Glomerular visceral epithelial cell (primary cell): ENCODE data around the gene RNF208.
"Not testable (repeated sequence)": the region's sequence is repeated elsewhere in the genome, so short reads cannot be mapped to it uniquely, and the experiment has no call there.

Source experiments
- DNase-seq: peaks from one replicate; pipeline ENCODE4 v3.0.0-alpha.2; 2016; ENCODE audit errors: extremely low spot score

The RNF208 gene

DNA sequence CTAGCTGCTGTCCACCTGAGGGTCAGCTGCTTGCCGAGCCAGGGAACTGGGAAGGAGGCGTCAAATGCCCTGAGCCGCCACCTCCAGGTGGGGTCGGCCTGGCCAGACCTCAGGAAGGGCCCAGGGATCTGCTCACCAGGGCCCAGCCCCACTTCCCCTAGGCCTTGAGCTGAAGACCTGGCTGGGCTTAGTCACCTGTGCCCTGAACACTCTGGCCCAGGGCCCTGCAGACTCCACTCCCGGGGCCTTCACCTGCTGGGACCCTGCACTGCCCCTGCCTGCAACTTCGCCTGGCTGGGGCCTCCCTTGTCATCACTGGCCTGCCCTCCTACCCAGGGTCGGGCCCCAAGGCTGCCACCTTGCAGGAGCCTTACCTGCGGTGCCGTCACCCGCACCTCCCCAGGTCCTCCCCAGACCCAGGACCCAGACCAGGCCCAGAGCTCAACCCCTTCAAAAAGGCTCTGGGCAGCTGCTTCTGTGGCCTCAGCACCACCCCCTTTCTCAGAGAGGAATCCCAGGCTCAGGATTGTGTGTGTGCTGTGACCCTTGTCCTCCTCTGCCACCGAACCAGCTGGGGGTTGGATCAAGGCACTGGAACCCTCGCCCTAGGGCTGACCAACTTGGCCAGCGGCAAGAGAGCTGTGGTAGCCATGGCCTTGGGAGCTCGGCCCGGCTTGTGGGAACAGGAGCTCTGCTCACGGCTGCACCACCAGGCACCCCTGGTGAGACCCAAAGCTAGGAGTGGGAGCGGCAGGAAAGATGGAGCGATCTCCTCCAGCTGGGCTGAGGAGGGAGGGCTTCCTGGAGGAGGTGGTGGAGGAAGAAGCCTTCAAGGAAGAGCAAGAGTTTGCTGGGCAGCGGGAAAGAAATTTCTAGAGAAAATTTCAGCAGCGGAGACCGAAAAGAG, 31.9 kb upstream of the RNF208 start:
- DNase-seq = no peak

DNA sequence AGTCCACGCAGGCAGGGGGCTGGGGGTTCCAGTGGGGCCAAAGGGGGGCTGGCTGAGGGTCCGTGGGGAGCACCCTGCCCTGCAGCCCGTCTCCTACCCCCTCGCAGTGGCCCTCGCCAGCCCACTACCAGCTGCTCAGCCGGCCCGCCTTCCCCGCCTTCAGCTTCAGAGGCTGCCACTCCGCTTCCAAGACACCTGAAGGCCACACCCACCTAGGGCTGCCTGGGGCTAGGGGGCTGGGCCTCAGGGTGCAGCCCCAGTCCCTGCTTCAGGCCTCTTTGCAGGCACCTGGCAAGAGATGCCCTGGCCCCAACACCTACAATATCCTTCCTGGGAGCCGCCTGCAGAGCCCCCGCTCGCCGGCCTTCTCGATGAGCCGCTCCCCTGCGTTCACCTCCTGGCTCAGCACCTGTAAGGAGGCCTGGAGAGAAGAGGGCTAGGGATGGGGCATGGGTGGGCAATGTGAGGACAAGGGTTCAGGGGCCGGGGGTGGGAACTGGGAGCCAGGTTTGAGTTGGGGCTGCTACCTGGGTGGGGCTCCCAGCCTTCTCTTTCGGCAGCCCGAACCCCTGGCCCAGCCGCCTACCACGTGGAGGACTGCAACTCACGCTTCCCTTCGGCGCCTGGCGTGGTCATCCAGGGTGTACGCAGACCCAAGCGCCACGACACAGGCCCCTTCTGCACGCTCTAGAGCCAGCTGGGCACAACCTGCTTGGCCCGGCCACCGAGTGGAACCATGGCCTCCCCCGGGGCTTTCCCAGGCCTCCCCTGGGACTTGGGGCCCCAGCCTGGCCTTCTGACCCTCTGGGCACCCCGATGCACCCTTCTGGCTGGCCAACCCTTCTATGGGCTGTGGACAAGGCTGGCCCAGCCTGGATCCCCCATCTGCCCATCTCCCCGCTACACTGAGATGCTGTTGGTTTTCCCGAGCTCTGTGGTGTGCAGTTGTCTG, 30.8 kb upstream of the RNF208 start:
- no peak for DNase-seq

DNA sequence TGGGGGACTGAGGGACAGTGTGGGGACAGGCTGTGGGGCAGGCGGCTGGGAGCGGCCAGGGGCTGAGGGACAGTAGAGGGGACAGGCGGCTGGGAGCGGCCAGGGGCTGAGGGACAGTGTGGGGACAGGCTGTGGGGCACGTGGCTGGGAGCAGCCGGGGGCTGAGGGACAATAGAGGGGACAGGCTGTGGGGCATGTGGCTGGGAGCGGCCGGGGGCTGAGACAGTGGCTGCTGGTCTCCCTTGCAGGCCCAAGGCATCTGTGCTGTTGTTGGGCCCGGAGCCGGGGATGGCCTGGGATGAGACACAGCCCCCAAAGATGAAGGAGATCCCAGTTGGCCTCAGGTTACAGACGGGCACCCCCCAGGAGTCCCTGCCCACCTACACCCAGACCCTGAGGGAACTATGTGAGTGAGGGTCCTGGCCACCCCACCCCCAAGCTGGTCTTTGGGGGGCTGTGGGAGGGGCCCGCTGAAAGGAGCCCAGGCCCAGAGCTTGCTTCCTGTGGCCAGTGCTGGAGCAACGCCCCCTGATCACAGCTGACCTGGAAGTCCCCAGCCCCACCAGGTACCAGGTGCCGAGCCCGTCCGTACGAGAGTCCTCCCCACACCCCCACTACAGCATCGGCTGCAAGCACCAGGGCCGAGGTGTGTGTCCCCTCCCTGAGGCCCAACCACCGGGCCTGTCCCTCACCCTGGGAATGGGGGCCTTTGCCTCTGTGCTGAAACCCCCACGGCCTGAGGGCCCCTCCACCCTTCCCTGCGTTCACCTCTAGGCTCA, 29.6 kb upstream of the RNF208 start:
- no peak for DNase-seq

DNA sequence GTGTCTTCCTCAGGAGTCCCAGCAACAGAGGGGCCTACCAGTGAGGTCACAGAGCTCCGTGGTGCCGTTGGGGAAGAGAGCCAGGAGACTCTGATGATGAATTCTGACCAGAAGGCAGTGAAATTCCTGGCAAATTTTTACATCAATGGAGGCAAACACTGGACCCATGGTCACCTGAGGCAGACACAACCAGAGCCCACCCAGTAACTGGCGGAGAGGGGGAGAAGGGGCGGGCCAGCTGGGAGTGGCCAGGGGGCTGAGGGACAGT, 29.1 kb upstream of the RNF208 start, which contains the start of gene STPG3:
Gene STPG3, plus strand, starts transcription at position 93 of the 268 bp plus-strand sequence. Its CDS starts 1 bp downstream, at position 94.
- DNase-seq = no peak

DNA sequence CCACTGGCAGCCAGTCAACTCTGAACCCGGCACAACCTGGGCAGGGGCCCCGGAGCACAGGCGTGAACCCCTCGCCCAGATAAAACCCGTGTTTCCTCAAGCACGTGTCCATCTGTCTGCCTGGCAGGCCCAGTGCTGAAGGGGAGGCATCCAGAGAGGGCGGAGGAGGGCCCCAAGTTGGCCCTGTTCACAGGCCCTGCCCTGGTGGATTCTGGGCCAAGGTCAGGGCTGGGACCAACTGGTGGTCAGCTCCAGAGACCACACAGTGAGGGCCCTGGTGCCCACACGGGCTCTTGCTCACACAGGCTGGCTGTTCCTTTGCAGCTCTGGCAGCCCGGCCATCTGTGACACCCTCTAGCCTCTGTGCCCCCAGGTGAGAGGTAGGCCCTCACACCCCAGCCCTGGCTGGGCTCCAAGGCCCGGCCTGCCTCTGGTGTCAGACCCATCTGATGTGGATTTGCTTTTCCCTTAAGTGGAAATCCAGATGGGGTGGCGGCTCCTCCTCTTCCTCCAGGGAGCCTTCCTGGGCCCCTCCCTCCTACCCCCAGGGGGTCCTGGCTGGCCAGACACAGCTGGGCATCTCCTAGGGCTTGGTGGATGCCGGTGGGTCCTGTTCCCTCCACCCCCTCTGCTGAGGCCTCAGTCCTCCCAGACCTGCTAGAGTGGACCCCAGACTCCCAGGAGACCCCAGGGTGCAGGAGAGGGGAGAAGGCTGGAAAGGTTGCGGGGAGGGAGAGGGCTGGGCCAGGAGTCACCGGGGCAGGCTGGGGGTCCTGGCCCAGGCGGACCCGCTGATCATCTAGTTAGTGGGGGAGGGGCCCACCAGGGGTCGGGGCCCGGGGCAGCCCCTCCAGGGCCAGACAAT, 28.5 kb upstream of the RNF208 start:
- DNase-seq = no peak

DNA sequence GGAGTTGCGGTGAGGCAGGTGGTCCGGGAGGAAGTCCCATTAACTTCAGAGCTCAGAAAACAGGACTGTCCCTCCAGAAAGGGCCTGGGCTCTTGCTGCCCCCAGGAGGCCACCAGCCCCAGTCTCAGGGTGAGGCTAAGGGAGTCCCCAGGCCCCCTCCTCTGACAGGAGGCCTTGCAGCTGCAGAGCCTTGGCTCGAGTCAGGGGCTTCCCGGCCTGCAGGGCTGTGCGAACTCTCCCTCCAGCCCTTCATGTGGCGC, 25.8 kb upstream of the RNF208 start:
- DNase-seq = no peak

DNA sequence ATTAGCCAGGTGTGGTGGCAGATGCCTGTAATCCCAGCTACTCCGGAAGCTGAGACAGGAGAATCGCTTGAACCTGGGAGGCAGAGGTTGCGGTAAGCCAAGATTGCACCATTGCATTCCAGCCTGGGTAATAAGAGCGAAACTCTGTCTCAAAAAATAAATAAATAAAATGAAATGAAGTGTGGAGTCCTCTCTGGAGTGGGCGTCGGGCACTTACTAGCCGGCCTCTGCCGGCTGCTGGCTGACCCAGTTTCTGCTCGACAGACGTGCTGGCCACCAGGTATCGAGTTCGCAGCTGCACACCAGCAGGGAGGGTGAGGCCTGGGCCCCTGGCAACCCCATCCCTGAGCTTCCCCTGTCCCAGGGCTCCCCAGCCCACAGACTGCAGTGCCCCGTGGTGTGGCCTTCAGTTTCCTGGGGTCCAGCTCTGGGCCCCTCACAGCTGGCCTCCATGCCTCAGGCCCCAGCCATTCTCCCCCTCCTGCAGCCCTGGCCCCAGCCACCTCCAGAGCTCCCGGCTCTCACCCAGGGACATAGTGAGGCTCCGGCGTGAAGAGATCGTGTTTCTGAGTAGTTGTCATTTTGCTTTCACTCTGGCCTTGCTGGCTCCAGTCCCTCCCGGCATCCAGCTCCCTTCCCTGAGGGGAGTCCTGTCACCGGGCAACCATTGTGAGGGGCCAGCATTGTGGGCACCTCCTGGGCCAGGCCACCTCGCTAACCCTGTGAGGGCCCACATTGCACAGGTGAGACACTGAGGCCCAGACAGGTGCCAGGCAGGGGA, 25.3 kb upstream of the RNF208 start:
- DNase-seq = no peak

DNA sequence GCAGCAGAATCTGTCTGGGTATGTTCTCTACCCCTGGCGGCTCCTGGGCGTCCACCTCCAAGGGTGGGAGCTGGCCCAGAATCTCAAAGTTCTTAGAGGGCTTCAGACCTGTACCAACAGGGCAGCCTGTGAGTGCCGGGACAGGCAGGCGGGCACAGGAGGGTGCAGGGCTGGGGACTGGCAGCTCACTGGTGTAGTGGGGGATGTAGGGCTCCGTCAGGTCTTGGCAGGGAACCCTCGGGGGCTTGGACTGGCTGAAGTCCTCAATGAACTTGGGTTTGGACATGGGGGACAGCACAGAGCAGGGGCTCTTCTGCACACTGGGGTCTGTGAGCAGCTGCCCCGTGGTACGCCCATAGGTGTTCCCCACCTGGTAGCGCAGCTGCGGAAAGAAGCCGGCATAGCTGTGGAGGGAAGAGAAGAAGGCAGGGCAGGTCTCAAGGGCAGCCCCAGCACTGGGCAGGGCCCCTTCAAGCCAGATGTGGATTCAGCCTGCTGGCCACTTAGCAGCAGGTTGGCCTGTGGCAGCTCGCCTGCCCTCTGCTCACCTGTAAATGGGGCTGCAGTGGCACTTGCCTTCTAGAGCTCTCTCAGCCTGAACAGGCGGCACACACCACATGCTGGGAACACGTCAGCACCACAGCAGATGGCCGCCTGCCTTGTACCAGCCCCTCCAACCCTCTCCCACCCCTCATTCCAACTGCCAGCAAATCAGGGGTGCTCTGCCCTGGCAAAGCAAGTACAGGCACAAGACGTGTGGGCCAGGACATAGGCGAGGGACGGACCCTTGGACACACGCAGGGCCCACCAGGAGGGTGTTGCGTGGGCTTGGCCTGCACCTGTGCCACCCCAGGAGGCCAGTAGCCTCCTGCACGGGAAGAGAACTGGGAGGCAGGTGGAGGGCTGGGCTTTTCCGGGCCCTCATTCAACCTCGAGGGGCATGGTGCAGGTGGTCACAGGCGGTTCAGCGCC, 23.7 kb upstream of the RNF208 start:
- no peak for DNase-seq

DNA sequence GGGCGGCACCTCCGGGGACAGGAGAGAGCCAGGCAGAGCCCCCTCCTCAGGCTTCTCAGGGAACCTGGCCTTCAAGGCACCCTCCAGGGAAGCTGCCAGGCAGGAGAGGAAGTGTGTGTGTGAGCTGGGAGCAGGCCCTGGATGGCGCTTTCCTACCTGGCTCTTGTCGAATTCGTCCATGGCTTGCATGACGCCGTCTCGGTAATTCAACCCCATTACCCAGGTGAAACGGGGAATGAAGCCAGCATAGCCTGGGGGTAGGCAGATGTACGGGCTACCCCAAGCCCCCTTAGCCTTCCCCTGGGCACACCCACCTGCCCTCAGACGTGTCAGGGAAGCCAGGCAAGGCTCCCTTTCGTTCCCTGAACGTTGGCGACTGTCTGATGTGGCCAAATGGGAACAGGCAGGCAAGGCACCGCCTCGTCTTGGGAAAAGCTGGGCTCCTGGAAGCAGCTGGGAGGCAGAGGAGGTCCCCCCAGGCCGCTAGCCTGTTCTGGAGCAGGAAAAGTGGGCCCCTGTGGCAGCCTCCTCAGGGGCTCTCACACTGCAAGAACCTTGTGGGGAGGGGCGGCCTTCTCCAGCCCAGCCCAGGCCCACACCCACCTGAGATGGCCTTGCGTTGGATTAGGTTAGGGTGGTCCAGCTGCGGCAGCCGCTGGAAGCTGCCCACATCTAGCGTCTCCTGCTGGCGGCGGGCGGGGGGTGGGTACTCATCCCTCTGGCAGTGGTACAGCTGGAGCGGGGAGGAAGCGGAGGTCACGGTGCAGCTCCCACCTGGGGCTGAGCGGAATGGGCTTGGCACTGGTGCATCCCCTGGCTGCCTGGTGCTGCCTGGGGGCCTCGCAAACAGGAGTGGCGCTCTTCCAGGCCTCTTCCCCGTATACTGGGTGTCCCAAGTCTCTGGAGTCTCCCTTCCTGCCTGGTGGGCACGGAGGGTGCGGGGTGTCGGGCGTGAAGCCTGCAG, 22.7 kb upstream of the RNF208 start:
- no peak for DNase-seq

DNA sequence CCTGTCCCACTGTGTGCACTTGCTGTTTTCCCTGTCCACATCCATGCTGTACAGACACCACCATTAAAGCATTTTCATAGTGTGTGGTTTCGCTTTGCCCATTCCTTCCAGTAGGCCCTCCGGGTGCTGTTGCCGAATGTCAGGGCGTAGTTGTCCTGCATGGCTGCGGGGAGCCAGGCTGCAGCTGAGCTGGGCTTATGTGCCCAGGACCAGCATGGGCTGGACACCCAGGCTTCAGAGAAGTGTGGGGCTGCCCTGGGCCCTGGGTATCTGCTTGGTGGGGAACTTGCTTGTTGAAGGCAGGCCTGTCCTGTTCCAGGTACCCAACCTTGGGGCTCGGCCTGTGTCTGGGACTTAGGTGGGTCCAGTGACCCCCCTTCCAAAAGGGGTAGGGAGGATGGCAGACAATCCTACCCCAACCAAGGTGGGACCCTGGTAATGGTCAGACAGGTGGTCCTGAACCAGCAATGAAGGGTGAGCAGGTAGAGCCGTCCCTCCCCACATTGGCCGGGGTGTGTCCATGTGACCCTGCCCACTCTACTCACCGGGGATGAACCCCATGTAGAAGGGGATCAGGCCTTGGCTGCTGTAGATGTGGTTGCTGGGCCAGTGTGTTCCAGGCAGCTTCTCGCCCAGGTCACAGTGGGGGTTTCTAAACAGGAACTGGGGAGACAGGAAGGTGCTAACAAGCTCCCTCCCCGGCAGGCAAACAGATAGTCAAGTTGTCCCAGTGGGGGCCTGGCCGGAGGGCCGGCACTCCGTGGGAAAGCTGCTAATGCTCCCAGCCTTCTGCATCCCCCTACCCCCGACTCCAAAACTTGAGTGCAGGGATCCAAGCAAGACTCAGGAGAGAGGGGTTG, 21.8 kb upstream of the RNF208 start:
- DNase-seq = peak; percentile 40

DNA sequence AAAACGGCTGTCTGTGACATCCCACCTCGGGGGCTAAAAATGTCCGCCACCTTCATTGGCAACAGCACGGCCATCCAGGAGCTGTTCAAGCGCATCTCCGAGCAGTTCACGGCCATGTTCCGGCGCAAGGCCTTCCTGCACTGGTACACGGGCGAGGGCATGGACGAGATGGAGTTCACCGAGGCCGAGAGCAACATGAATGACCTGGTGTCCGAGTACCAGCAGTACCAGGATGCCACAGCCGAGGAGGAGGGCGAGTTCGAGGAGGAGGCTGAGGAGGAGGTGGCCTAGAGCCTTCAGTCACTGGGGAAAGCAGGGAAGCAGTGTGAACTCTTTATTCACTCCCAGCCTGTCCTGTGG, 21.2 kb upstream of the RNF208 start:
- not testable (repeated sequence) for DNase-seq

DNA sequence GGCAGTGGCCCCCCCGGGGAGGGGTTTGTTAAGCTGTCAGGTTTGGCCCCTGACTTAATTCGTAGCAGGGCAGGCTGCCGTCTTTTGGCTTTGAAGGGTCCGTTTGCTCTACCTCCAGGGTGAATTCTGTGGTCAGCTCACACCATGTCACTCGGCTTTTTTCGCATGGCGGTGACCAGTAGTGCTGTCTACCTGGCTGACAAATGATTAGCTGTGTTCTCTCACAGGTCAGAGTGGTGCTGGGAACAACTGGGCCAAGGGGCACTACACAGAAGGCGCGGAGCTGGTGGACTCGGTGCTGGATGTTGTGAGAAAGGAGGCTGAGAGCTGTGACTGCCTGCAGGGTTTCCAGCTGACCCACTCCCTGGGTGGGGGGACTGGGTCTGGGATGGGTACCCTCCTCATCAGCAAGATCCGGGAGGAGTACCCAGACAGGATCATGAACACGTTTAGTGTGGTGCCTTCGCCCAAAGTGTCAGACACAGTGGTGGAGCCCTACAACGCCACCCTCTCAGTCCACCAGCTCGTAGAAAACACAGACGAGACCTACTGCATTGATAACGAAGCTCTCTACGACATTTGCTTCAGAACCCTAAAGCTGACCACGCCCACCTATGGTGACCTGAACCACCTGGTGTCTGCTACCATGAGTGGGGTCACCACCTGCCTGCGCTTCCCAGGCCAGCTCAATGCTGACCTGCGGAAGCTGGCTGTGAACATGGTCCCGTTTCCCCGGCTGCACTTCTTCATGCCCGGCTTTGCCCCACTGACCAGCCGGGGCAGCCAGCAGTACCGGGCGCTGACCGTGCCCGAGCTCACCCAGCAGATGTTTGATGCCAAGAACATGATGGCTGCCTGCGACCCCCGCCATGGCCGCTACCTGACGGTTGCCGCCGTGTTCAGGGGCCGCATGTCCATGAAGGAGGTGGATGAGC, 20.5 kb upstream of the RNF208 start:
- no peak for DNase-seq

DNA sequence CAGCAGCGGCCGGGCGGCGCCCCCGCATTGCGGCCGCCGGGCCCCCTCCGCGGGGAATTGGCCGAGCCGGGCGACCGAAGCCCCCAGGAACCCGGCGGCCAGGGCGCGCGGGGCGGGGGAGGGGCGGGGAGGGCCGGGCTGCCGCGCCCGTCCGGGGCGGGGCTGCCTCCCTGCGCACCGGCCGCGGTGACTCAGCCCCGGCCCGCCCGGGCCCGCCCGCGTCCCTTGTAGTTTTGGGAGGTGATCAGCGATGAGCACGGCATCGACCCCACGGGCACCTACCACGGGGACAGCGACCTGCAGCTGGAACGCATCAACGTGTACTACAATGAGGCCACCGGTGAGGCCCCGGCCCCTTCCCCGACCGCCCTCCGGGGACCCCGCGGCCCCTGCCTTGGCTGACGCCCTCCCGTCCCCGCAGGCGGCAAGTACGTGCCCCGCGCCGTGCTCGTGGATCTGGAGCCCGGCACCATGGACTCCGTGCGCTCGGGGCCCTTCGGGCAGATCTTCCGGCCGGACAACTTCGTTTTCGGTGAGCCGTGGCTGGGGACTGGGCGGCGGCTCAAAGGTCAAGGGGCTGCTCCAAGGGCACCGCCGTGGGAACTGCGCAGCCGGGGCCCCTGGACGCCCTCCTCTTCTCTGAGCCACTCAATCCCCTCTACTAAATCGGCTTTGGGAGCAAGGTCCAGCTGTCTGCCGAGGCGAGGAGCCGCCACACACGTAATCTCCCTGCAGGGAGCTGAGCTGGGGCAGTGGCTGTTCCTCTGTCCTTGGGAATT, 19.6 kb upstream of the RNF208 start:
- DNase-seq = peak; percentile 68

DNA sequence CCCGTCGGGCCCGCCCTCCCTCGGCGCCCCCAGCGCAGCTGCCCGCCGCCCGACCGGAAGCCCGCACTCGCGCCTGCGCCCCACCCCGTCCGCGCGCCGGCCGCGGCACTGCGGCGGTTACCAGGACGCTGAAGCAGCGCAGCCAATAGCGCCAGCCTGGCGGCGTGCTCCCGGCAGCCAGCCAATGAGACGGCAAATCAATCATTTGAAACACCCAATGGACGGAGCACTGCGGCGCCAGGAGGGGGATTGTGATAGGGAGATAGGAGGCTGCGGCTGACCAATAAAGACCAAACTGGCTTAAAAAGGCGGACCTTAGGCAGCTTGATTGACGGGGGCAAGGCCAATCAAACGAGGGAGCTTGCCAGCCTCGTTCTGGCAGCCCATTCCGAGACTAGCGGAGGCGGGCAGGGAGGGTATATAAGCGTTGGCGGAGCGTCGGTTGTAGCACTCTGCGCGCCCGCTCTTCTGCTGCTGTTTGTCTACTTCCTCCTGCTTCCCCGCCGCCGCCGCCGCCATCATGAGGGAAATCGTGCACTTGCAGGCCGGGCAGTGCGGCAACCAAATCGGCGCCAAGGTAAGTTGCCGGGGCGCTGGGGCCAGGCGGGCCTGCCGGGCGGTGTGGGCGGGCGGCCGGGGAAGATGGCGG, 18.9 kb upstream of the RNF208 start, which contains the start of gene TUBB4B:
Gene TUBB4B, plus strand, starts transcription at position 447 of the 649 bp plus-strand sequence. Its CDS starts 74 bp downstream, at position 521.
- peak; percentile 100 for DNase-seq
